Neural progenitor cell (in vitro differentiated cells): ENCODE results near the gene TTPAL.

ENCODE experiments used
- EZH2 ChIP-seq: fragments of 200-600 bp; sonication (generic); IDR thresholded peaks from 2 replicates; pipeline ENCODE4 v1.6.1; 2017; ENCODE audit warnings: antibody characterized with exemption, mild to moderate bottlenecking, moderate library complexity
- EZH2phosphoT487 ChIP-seq: fragments of 200-600 bp; sonication (generic); IDR thresholded peaks from 2 replicates; pipeline ENCODE4 v1.6.1; 2017; ENCODE audit warnings: antibody characterized with exemption
- TF ChIP-seq, protein P1 (sequence below): fragments of 200-600 bp; sonication (generic); IDR thresholded peaks from 2 replicates; pipeline ENCODE4 v1.5.1; 2017; ENCODE audit warnings: antibody characterized with exemption, mild to moderate bottlenecking

GRCh38 chr20:44502968-44503367 lies 27.3 kb downstream of the TTPAL start:
- TF ChIP-seq, protein P1, sequence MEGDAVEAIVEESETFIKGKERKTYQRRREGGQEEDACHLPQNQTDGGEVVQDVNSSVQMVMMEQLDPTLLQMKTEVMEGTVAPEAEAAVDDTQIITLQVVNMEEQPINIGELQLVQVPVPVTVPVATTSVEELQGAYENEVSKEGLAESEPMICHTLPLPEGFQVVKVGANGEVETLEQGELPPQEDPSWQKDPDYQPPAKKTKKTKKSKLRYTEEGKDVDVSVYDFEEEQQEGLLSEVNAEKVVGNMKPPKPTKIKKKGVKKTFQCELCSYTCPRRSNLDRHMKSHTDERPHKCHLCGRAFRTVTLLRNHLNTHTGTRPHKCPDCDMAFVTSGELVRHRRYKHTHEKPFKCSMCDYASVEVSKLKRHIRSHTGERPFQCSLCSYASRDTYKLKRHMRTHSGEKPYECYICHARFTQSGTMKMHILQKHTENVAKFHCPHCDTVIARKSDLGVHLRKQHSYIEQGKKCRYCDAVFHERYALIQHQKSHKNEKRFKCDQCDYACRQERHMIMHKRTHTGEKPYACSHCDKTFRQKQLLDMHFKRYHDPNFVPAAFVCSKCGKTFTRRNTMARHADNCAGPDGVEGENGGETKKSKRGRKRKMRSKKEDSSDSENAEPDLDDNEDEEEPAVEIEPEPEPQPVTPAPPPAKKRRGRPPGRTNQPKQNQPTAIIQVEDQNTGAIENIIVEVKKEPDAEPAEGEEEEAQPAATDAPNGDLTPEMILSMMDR = no peak
- TF ChIP-seq EZH2 = no peak
- no peak for TF ChIP-seq EZH2phosphoT487
